Activated T-cell treated with anti-CD3 and anti-CD28 coated beads, Interleukin-2, amount 50 U/mL, for 24 hours (primary cell): ENCODE measurements around the gene VWF.
A peak's percentile ranks its signal among the peaks of the same experiment; 100 is the strongest.

ENCODE experiments used
- DNase-seq: peaks from one replicate; pipeline ENCODE4 v3.0.0-alpha.2; 2020
- H3K27ac Mint-ChIP-seq: 2 replicates; pipeline ENCODE4 v1.8.0; 2020; ENCODE audit warnings: mild to moderate bottlenecking, mixed read lengths
- H3K27me3 Mint-ChIP-seq: 2 replicates; pipeline ENCODE4 v1.8.0; 2020; ENCODE audit warnings: mixed read lengths
- H3K36me3 Mint-ChIP-seq: 2 replicates; pipeline ENCODE4 v1.8.0; 2020; ENCODE audit warnings: low read depth, mixed read lengths
- H3K4me1 Mint-ChIP-seq: 2 replicates; pipeline ENCODE4 v1.8.0; 2020; ENCODE audit warnings: low read depth, mixed read lengths
- H3K4me3 Mint-ChIP-seq: 2 replicates; pipeline ENCODE4 v1.8.0; 2020; ENCODE audit warnings: mild to moderate bottlenecking, moderate library complexity, mixed read lengths
- H3K9me3 Mint-ChIP-seq: 2 replicates; pipeline ENCODE4 v1.8.0; 2020; ENCODE audit warnings: mixed read lengths

The VWF gene

GRCh38 chr12:5973461-5974115 is 150.9 kb downstream of the VWF start:
- H3K4me3 Mint-ChIP-seq: no peak overlapping the region
- H3K4me1 Mint-ChIP-seq: no peaks in the 10 kb centered on the region

GRCh38 chr12:5972387-5972786 is 152.1 kb downstream of the VWF start:
- peaks cover 18% of the 10 kb centered on the region for H3K27me3 Mint-ChIP-seq
- no peak for DNase-seq
- H3K9me3 Mint-ChIP-seq: no peaks in the 10 kb centered on the region
- no peaks in the 10 kb centered on the region for H3K36me3 Mint-ChIP-seq
- no peak overlapping the region for H3K27ac Mint-ChIP-seq
- H3K4me1 Mint-ChIP-seq: no peaks in the 10 kb centered on the region
- H3K4me3 Mint-ChIP-seq: no peak overlapping the region

More at GRCh38 chr12:5973461-5974115, 150.9 kb downstream of the VWF start:
- no peaks in the 10 kb centered on the region for H3K36me3 Mint-ChIP-seq
- H3K9me3 Mint-ChIP-seq: no peaks in the 10 kb centered on the region
- H3K27me3 Mint-ChIP-seq: peaks cover 18% of the 10 kb centered on the region
- no peak for DNase-seq
- no peak overlapping the region for H3K27ac Mint-ChIP-seq

- no peak for DNase-seq
- Mint-ChIP-seq H3K27me3 (peaks cover 16% of the 10 kb centered on the region), H3K36me3 (no peaks in the 10 kb centered on the region)
These were observed 153.1 kb downstream of the VWF start for GRCh38 chr12:5971194-5971850.

DNA sequence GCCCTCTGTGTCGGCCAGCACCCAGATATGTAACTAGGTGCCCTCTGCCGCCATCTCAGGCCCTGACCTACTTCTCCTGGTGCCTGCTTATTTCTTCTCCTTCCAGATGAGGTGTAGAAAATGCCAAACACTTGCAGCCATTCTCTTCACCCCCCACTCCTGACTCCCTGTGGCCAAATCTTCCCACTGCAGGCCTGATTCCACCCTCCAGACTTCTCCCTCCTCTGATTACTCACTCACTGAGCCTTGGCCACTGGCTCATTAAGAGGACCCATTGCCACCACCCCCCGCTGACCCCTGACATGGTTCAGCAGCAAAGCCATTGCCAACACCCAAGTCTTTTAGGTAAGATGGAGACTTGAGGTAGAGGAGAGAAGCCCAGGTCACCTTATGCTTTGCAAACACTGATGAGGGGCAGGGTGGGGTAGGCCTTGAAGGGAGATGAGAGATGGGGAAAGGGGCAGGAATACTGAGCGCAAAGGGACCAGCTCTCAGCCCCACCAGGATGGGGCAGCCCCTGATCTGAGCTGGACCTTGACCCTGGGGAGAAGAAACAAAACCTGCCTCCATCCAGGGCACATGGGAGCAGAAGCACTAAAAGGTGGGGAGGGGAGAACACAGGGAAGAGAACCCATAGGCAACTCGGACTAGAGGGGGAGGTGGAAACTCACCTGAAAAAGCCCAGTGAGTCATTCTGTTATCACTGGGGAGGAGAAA is 154.3 kb downstream of the VWF start:
- Mint-ChIP-seq H3K9me3 (no peaks in the 10 kb centered on the region), H3K36me3 (no peaks in the 10 kb centered on the region), H3K27ac (no peak overlapping the region), H3K27me3 (peaks cover 10% of the 10 kb centered on the region), H3K4me1 (no peaks in the 10 kb centered on the region), H3K4me3 (no peak overlapping the region)
- DNase-seq: no peak

More at GRCh38 chr12:5971194-5971850, 153.1 kb downstream of the VWF start:
- no peak overlapping the region for H3K4me3 Mint-ChIP-seq
- H3K27ac Mint-ChIP-seq: no peak overlapping the region
- H3K9me3 Mint-ChIP-seq: no peaks in the 10 kb centered on the region
- H3K4me1 Mint-ChIP-seq: no peaks in the 10 kb centered on the region

GRCh38 chr12:5969156-5969973 is 155.1 kb downstream of the VWF start:
- Mint-ChIP-seq H3K27ac (no peak overlapping the region), H3K9me3 (no peaks in the 10 kb centered on the region), H3K4me3 (no peak overlapping the region), H3K4me1 (no peaks in the 10 kb centered on the region), H3K27me3 (peaks cover 15% of the 10 kb centered on the region), H3K36me3 (no peaks in the 10 kb centered on the region)
- no peak for DNase-seq

GRCh38 chr12:5967645-5968415 is 156.6 kb downstream of the VWF start:
- peaks cover 15% of the 10 kb centered on the region for H3K27me3 Mint-ChIP-seq
- H3K9me3 Mint-ChIP-seq: no peaks in the 10 kb centered on the region
- H3K4me1 Mint-ChIP-seq: no peaks in the 10 kb centered on the region
- DNase-seq: no peak
- H3K4me3 Mint-ChIP-seq: no peak overlapping the region
- no peak overlapping the region for H3K27ac Mint-ChIP-seq
- no peaks in the 10 kb centered on the region for H3K36me3 Mint-ChIP-seq

DNA sequence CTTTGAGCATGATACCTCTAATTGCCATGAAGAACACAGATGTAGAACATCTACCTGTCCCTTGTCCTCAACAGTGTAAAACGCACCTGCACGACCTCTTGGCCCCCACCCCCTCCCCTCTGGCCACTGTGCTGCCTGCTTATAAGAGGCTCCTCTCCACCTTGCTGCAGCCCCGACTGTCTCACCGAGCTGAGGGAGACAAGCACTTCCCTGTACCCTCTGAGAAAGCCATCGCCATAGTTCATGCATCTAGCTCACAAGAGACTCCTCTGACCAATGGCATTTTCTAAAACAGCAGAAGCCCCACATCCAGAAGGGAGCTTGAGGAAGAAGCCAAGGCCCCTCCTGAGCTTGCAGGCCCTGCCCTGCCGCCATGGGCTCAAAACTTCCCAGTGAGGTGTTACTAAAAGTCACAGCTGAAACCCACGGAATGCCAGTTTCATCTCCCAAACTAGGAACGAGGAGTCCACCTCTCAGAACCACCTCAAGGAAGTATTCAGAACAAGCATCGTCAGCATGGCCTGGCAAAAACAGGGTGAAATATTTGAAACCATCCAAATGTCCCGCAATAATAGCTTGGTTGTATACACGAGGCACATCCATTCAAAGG is 157.9 kb downstream of the VWF start:
- H3K4me3 Mint-ChIP-seq: no peak overlapping the region
- DNase-seq: no peak
- no peak overlapping the region for H3K27ac Mint-ChIP-seq
- peaks cover 15% of the 10 kb centered on the region for H3K27me3 Mint-ChIP-seq
- no peaks in the 10 kb centered on the region for H3K9me3 Mint-ChIP-seq
- H3K4me1 Mint-ChIP-seq: no peaks in the 10 kb centered on the region
- no peaks in the 10 kb centered on the region for H3K36me3 Mint-ChIP-seq

DNA sequence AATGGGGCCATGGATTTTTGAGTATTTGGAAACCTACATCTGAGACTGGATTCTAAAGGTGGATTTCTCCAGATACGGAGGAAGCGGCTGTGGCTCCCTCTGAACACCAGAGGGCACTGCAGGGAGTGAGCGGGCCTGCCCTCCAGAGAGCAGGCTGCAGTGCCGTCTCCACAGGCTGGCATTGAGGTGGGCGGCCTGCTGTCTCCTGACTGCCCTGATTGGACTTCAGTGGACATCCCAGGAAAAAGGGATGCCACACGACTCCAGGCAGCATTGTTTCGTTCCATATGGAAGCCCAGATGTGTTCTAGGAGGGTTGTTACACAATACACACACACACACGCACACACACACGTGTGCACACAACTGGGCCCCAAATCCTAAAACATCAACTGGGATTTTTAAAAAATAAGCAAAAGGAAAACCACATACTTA is 158.5 kb downstream of the VWF start:
- H3K9me3 Mint-ChIP-seq: no peaks in the 10 kb centered on the region
- H3K27ac Mint-ChIP-seq: no peak overlapping the region
- H3K27me3 Mint-ChIP-seq: peaks cover 12% of the 10 kb centered on the region
- H3K4me3 Mint-ChIP-seq: no peak overlapping the region
- H3K36me3 Mint-ChIP-seq: no peaks in the 10 kb centered on the region
- no peaks in the 10 kb centered on the region for H3K4me1 Mint-ChIP-seq
- peak; percentile 58 for DNase-seq

- Mint-ChIP-seq H3K4me1 (no peaks in the 10 kb centered on the region), H3K9me3 (no peaks in the 10 kb centered on the region), H3K27me3 (peaks cover 13% of the 10 kb centered on the region), H3K4me3 (no peak overlapping the region), H3K36me3 (no peaks in the 10 kb centered on the region), H3K27ac (no peak overlapping the region)
- DNase-seq: no peak
These were observed 159.3 kb downstream of the VWF start for GRCh38 chr12:5964913-5965900.

GRCh38 chr12:5963515-5963914 is 161.0 kb downstream of the VWF start:
- Mint-ChIP-seq H3K36me3 (no peaks in the 10 kb centered on the region), H3K4me1 (no peaks in the 10 kb centered on the region), H3K9me3 (no peaks in the 10 kb centered on the region), H3K27me3 (peaks cover 16% of the 10 kb centered on the region), H3K27ac (no peak overlapping the region), H3K4me3 (no peak overlapping the region)
- DNase-seq: no peak

DNA sequence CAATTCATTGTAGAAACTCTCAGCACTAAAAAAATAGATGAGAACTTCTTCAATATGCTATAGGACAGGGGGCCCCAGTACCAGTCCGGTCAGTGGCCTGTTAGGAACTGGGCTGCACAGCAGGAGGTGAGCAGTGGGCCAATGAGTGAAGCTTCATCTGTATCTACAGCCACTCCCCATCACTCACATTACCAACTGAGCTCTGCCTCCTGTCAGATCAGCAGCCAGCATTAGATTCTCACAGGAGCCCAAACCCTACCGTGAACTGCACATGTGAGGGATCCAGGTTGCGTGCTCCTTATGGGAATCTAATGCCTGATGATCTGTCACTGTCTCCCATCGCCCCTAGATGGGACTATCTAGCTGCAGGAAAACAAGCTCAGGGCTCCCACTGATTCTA is 163.7 kb downstream of the VWF start:
- Mint-ChIP-seq H3K9me3 (no peaks in the 10 kb centered on the region), H3K4me3 (no peak overlapping the region), H3K27ac (no peak overlapping the region), H3K36me3 (no peaks in the 10 kb centered on the region), H3K27me3 (peaks cover 16% of the 10 kb centered on the region), H3K4me1 (no peaks in the 10 kb centered on the region)
- DNase-seq: no peak

GRCh38 chr12:5956987-5957386 is 167.5 kb downstream of the VWF start:
- no peak for DNase-seq
- no peaks in the 10 kb centered on the region for H3K4me1 Mint-ChIP-seq
- H3K9me3 Mint-ChIP-seq: no peaks in the 10 kb centered on the region
- H3K36me3 Mint-ChIP-seq: no peaks in the 10 kb centered on the region
- peaks cover 31% of the 10 kb centered on the region for H3K27me3 Mint-ChIP-seq
- no peak overlapping the region for H3K4me3 Mint-ChIP-seq
- H3K27ac Mint-ChIP-seq: no peak overlapping the region

DNA sequence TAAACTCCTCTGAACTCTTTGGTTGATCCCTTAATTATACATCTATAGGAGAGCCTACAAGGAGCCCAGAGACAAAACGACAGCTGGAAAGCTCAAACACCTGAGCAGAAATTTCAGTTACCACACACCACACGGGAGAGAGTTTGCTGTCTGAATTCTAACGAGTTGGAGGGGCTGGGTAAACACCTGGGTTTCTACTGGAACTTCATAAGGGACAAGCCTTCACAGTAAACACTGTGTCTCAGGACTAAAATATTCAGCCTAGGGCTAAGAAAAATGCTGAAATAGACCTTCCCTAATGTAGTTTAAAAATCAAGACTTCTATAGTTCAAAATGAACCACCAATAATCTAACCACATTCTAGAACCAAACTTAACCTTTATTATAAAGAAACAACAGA is 169.8 kb downstream of the VWF start:
- Mint-ChIP-seq H3K36me3 (no peaks in the 10 kb centered on the region), H3K27me3 (peaks cover 42% of the 10 kb centered on the region), H3K9me3 (no peaks in the 10 kb centered on the region), H3K4me1 (no peaks in the 10 kb centered on the region), H3K27ac (no peak overlapping the region), H3K4me3 (no peak overlapping the region)
- no peak for DNase-seq
